T1000 (cell line): Measurements from ENCODE around the gene ARL6.
"Not testable (repeated sequence)": the region's sequence is repeated elsewhere in the genome, so short reads cannot be mapped to it uniquely, and the experiment has no call there.

Experiments used
- DNase-seq: peaks from one replicate; lab custom pipeline; 2025; ENCODE audit warnings: mixed read lengths; lab: John Stamatoyannopoulos, UW

Gene ARL6

GRCh38 chr3:97821774-97822358 lies 57.3 kb downstream of the ARL6 start, which contains the start of gene CRYBG3:
CRYBG3 (plus strand) TSS chr3:97822011; CDS start chr3:97822207, 196 bp downstream.
- peak; percentile 77 for DNase-seq

- no peak for DNase-seq
Observed at GRCh38 chr3:97822359-97822775, 57.8 kb downstream of the ARL6 start.

DNA sequence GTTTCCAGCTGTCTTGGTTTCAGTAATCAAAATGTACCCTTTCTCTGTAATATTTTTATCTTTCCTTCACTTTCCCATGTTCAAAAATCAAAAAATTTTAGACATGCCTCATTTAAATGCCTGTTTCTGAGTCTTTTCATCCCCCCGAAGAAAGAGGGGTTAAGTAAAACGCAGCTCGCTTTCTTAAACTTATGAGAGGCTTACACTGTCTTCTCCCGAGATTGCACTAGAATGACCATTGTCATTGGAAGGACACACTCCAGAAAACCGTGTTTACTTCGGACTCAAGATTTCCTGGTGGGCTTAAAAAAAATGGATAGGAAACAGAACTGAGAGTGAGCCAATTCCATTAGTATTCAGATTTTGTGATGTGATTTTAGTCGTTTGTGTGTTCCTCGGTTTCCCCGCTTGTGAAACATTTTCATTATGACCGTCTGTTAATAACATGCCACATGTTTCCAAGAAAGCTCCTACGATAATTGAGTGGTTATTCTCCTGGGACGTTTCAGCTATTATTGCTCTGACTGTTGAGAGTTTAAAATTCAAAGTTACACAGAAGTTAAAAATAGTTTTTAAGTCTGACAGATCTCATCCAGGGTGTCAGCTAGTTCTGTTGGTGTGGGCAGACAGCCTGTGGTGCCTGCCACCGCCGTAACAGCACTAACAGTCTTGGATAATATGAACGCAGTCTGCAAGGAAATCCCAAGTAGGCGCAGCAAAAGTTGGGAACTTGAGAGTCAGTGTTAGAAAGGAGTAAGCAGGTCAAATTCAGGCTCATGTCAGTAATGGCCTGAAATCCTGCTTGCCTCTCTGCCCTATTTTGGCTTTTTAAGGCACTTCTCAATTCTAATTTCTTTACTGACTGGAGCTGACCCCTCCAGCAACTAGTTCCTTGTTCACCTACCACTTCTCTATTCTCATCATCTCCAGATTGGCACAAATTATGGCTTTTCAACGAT lies 58.8 kb downstream of the ARL6 start:
- no peak for DNase-seq

GRCh38 chr3:97825101-97825500 lies 60.5 kb downstream of the ARL6 start:
- DNase-seq = no peak

- no peak for DNase-seq
Observed at GRCh38 chr3:97827741-97828471, 63.3 kb downstream of the ARL6 start.

DNA sequence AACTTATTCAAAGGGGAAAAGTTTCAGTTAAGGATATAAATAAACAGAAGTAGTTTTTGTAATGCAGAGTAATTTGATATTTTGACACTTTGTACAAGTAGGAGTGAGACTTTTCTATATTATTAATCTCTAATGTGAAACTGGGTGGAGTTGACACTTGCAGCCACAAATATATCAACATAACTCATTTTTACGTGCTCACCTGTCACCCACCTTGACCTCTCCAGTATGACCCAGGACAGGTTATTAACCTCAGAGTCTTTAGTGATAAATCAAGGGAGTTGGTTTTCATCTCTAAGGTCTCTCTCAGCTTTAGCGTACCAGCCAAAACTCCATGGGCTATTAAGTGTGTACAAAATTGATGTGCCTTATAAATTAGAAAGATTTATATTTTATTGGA lies 64.6 kb downstream of the ARL6 start:
- DNase-seq = no peak

DNA sequence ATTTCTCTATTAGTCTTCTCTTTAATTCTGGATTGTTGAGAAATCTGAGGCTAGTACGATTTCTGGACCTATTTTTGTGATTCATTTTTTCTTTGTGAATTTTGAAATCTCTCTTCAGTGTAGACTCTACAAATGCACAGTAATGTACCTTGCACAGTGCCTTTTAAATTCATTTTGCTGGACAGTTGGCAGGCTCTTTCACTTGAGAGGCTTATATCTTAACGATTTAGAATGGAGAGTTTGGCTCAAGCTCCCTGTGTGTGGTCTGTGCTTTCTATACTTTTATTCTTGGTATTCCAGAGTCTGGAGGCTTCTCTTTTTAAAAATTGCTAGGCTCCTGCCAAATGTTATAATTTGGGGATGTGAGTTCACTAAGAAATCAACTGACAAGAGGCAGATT lies 66.1 kb downstream of the ARL6 start:
- DNase-seq = no peak

GRCh38 chr3:97831140-97831539 lies 66.6 kb downstream of the ARL6 start:
- no peak for DNase-seq

- not testable (repeated sequence) for DNase-seq
Observed at GRCh38 chr3:97833184-97833583, 68.6 kb downstream of the ARL6 start.

DNA sequence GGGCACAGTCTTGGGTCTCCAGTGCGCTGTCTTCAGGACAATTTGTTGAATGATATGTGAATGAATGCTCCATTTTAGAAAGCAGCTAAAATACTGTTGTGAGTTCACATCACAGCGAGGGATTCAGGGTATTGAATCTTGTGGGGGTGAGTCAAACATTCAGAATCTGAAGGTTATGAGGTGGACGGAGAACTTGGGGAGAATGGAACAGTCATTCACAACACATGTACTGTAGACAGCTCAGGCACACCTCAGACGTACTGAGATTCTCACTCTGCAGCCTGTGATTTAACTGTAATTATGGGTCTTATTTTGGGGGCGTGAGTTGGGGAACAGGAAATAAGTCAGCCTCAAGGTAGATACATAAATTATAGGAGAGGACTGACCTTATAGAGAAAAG lies 71.2 kb downstream of the ARL6 start:
- DNase-seq = no peak

- DNase-seq = no peak
Observed at GRCh38 chr3:97838393-97838792, 73.8 kb downstream of the ARL6 start.

GRCh38 chr3:97839944-97840343 lies 75.4 kb downstream of the ARL6 start:
- DNase-seq = no peak

DNA sequence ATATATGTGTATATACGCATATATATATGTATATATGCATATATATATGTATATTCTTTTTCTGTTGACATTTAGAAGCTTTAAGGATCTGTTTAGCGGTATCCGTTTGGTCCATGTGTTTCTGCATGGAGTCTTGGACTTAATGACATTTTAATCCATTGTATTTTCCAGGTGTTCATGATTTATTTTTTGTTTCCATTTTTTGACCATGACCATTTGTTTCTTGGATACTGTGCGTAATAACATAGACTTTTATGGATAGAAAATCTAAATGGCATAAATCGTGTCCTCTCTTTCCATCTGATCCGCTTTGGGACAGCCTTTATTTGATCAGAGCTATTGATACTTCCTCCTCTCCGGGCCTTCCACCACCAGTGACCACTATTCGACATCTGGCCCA lies 76.7 kb downstream of the ARL6 start:
- no peak for DNase-seq

DNA sequence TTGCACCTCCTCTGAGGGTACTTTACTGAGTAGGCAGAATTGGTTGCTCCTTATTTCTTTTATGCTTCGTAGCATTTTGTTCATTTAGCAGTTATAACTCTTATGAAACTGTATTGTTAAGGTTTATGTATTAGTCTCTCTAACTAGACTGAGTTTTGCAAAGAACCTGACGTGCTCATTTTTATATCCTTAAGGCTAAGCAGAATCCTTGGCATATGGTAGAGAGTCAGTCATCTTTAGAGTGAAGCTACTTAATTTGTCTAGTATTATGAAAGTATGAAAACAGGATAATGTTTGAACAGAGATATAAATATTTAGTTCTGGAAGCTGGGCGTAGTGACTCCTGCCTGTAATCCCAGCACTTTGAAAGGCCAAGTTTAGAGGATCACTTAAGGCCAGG lies 77.4 kb downstream of the ARL6 start:
- DNase-seq = no peak

DNA sequence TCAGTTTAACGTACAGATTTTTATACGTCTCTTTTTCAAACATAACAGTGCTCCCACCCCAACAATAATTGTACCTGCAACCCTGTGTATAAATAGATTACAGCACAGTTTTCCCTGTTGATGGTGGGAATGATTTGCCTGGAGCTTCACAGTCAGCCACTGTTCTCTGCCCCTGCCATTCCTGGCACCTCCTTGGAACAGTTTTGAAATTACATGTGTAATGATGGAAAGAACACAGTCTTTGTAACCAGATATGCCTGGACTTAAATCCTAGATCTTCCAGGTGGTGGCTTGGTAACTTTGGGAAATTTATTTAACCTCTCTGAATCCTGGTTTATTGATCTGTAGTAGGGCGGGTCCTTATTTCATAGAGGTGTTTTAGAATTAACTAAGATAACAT lies 84.2 kb downstream of the ARL6 start:
- DNase-seq = no peak
